HG03039 (cell line): ENCODE data around the gene USF2.
"Not testable (repeated sequence)": the region's sequence is repeated elsewhere in the genome, so short reads cannot be mapped to it uniquely, and the experiment has no call there.

Source experiments
- ATAC-seq: cut with Tn5 transposase; IDR thresholded peaks from one replicate; pipeline ENCODE4 v1.9.1; 2021; ENCODE audit warnings: mild to moderate bottlenecking, moderate library complexity; ENCODE audit not compliant: unreplicated experiment

The USF2 gene

GRCh38 chr19:35279985-35280821 is 11.4 kb downstream of the USF2 start:
- ATAC-seq: no peak

- no peak for ATAC-seq
Measured at GRCh38 chr19:35281303-35281702, 12.5 kb downstream of the USF2 start.

GRCh38 chr19:35284153-35285094 is 15.7 kb downstream of the USF2 start:
- ATAC-seq: no peak

GRCh38 chr19:35285095-35285449 is 16.3 kb downstream of the USF2 start:
- ATAC-seq: no peak

GRCh38 chr19:35285465-35285864 is 16.7 kb downstream of the USF2 start:
- not testable (repeated sequence) for ATAC-seq

- not testable (repeated sequence) for ATAC-seq
Measured at GRCh38 chr19:35286101-35286500, 17.3 kb downstream of the USF2 start.

GRCh38 chr19:35287713-35288112 is 19.0 kb downstream of the USF2 start:
- ATAC-seq: no peak

GRCh38 chr19:35288331-35288730 is 19.6 kb downstream of the USF2 start:
- no peak for ATAC-seq

- no peak for ATAC-seq
Measured at GRCh38 chr19:35288906-35289305, 20.1 kb downstream of the USF2 start.

GRCh38 chr19:35290381-35291127 is 21.8 kb downstream of the USF2 start:
- no peak for ATAC-seq

- no peak for ATAC-seq
Measured at GRCh38 chr19:35291259-35291658, 22.5 kb downstream of the USF2 start.

GRCh38 chr19:35291916-35292315 is 23.2 kb downstream of the USF2 start, which contains the start of gene MAG:
TSS of gene MAG (plus strand) at chr19:35292161. CDS start at chr19:35295409, 3,248 bp downstream.
- no peak for ATAC-seq

- no peak for ATAC-seq
Measured at GRCh38 chr19:35292421-35293362, 23.9 kb downstream of the USF2 start.

GRCh38 chr19:35293363-35293739 is 24.6 kb downstream of the USF2 start:
- ATAC-seq: no peak

GRCh38 chr19:35293808-35294207 is 25.0 kb downstream of the USF2 start:
- no peak for ATAC-seq

GRCh38 chr19:35294328-35294727 is 25.6 kb downstream of the USF2 start:
- ATAC-seq: no peak

GRCh38 chr19:35294859-35295791 is 26.4 kb downstream of the USF2 start:
- ATAC-seq: no peak

- ATAC-seq: no peak
Measured at GRCh38 chr19:35295792-35296462, 27.2 kb downstream of the USF2 start.
